ENCODE data around the gene CCDC73. TPM values are rescaled to one million over a fixed set of nuclear protein-coding genes. Genes with fewer than 3 reads are reported as not detected.

CCDC73 gene
- not detected for polyA plus RNA-seq

DNA sequence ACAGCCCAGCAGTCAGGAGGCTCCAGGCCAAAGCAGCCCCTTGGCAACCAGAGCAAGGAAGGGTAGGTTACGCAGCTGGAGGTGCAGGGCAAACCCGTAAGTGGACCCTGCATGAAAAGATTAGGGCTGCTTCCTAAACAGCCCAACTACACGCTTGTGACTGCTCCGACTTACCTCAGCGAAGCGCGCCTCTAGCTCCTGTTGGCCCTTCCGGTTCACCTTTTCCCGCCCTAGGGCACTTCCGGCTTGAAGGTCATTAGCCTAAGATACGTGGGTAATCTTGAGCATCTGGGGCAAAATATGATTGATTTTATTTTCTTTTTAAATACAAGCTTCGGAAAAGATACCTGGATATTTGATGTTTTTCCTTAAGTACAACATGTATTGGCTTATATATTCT lies at the start of gene CCDC73:
CCDC73 (minus strand) TSS at position 224 of the 400 bp plus-strand sequence. CDS start 34,419 bp downstream, outside the sequence.
- Mint-ChIP-seq H3K4me3 (peak within 1 kb of the TSS in 1 of 5 donors; percentile 1), H3K4me1 (peaks cover 3 to 8% of the 10 kb centered on the region in 2 donors), H3K27me3 (ENCODE audit: low read depth in 3 of 3) (peaks cover 0 to 2% (median 2%) of the 10 kb centered on the region in 3 donors), H3K36me3 (no peaks in the 10 kb centered on the region), H3K9me3 (no peaks in the 10 kb centered on the region), H3K27ac (no peak within 1 kb of the TSS)
- no peak for DNase-seq

DNA sequence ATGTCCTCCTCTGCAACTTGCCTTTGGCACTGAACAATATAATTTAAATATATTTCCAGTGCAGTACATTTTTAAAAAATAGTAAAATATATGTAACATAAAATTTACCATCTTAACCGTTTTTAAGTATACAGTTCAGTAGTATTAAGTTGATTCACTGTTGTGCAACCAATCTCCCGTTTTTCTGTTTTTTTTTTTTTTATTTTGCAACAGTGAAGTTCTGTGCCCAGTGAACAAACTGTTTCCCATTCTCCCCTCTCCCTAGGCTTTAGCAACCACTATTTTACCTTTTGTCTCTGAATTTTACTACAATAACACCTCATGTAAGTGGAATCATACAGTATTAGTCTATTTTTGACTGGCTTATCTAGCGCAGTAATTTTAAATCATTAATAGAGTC lies 49.1 kb upstream of the CCDC73 start:
- DNase-seq, result no peak
- no peaks in the 10 kb centered on the region for H3K9me3 Mint-ChIP-seq
- no peaks in the 10 kb centered on the region for H3K36me3 Mint-ChIP-seq
- no peaks in the 10 kb centered on the region for H3K4me1 Mint-ChIP-seq
- no peak overlapping the region for H3K4me3 Mint-ChIP-seq
- H3K27ac Mint-ChIP-seq, result no peak overlapping the region
- H3K27me3 Mint-ChIP-seq (ENCODE audit: low read depth in 3 of 3), result peaks cover 0 to 9% (median 3%) of the 10 kb centered on the region in 3 donors

DNA sequence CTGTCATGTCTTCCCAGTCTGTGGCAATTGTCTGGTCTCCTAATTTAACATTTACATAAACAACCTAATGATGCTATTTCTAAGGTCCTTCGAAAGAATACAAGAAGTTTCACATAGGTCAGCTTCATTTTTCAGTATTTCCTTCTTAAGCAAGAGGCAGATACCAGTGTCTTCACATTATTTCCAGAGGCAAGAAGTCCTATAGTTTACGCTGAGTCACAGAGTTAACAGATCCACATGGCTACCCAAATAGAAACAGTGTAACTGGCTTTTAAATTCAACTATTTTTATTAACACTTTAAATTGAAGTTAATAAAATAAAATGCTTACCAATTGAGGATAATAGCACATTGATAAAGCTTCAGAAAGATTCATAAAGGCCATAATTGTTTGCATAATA lies 46.1 kb upstream of the CCDC73 start:
- no peaks in the 10 kb centered on the region for H3K9me3 Mint-ChIP-seq
- H3K27ac Mint-ChIP-seq, result no peak overlapping the region
- no peak overlapping the region for H3K4me3 Mint-ChIP-seq
- no peak for DNase-seq
- peaks cover 0 to 4% (median 0%) of the 10 kb centered on the region in 3 donors for H3K27me3 Mint-ChIP-seq (ENCODE audit: low read depth in 3 of 3)
- H3K4me1 Mint-ChIP-seq, result no peaks in the 10 kb centered on the region
- H3K36me3 Mint-ChIP-seq, result no peaks in the 10 kb centered on the region

DNA sequence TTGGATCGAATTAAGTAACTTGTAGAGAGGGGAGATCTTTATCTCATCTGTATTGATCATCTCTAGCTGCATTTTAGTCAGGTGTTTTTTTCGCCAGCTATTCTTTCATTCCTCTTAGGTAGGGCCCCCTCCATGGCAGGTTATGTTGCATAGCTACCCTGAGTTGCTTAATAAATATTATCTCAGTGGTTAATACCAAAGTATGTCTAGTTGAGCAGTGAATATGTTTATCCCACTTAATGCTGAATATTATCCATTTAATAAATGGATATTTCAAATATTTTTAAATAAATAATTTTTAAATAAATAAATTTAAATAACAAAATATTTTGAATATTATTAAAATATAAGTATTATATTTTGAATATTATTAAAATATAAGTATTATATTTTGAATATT lies 44.8 kb upstream of the CCDC73 start:
- no peaks in the 10 kb centered on the region for H3K4me1 Mint-ChIP-seq
- no peak for DNase-seq
- no peaks in the 10 kb centered on the region for H3K9me3 Mint-ChIP-seq
- peaks cover 0 to 5% (median 2%) of the 10 kb centered on the region in 3 donors for H3K27me3 Mint-ChIP-seq (ENCODE audit: low read depth in 3 of 3)
- H3K4me3 Mint-ChIP-seq, result no peak overlapping the region
- no peak overlapping the region for H3K27ac Mint-ChIP-seq
- H3K36me3 Mint-ChIP-seq, result no peaks in the 10 kb centered on the region

DNA sequence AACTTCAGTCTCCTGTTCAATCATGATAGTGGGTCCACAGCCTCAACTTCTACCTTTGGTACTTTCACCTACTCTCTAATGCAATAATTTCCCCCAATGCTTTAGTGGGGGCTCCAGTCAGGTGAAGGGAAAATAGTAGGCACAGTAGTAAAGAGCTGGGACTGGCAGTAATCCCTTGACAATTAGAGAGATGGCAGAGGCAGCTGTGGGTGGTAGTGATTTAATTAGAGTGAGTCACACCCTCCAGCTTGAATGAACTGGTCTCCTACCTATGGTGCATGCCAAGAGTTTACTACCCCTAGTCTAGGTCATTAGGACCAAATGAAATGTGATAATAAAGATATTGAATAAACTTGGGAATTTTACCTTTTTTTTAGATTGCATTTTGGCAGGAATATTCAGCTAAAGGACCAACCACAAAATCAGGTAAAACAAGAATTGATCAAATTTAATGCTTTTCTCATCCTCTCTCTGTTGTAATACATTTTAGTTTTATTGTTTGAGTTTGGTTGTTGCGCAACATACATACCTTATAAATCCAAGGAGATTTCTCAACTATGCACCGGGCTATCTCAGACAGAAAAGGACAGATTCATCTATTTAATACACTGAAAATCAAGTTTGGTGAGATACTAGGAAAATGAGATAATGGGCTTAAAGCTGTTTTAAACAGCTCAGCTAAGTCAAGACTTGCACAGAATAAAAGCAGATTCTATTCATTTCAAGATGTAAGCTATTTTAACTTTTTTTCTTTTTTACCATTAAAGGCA lies 44.2 kb upstream of the CCDC73 start:
- H3K36me3 Mint-ChIP-seq, result no peaks in the 10 kb centered on the region
- H3K27me3 Mint-ChIP-seq (ENCODE audit: low read depth in 3 of 3), result peaks cover 0 to 5% (median 4%) of the 10 kb centered on the region in 3 donors
- H3K9me3 Mint-ChIP-seq, result no peaks in the 10 kb centered on the region
- DNase-seq, result no peak
- H3K27ac Mint-ChIP-seq, result no peak overlapping the region
- no peak overlapping the region for H3K4me3 Mint-ChIP-seq
- H3K4me1 Mint-ChIP-seq, result no peaks in the 10 kb centered on the region

DNA sequence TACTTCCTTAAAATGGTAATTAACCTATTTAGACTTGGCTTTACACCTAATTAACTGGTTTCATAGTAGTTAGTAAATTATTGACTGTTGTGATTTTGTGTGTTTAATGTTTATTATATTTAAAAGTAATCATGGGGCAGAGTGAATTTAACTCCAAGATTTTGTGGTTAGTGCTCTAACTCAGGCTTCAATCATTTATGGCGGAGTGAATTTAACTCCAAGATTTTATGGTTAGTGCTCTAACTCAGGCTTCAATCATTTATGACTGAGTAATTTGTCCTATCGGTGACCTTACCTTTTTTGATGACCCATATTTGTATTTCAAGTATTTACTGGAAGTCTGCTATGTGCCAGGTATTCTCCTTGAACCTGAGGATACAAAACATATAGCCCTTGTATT lies 42.5 kb upstream of the CCDC73 start:
- H3K4me1 Mint-ChIP-seq, result no peaks in the 10 kb centered on the region

DNA sequence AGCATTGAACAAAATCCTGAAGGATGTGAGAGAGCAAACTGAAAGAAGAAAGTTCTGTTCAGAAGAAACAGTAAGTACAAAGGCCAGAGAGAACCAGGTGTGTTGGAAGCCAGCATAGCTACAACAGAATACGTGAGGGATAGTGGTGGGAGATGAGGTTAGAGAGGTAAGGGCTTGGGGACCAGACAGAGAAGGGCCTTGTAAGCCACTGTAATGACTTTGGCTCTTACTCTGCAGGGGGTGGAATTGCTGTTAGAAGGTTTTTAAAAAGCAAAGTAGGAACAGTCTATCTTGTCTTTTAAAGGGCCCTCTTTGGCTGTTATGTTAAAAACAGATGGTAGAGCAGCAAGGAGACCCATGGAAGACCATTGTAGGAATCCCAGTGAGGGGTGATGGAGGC lies 39.5 kb upstream of the CCDC73 start:
- Mint-ChIP-seq H3K27ac (no peak overlapping the region), H3K9me3 (no peaks in the 10 kb centered on the region), H3K27me3 (ENCODE audit: low read depth in 3 of 3) (peaks cover 3 to 15% (median 4%) of the 10 kb centered on the region in 3 donors), H3K4me3 (no peak overlapping the region), H3K36me3 (no peaks in the 10 kb centered on the region), H3K4me1 (peaks cover 9 to 16% of the 10 kb centered on the region in 2 donors)
- no peak for DNase-seq

More for the DNA sequence above, 42.5 kb upstream of the CCDC73 start:
- Mint-ChIP-seq H3K27ac (no peak overlapping the region), H3K4me3 (no peak overlapping the region), H3K36me3 (no peaks in the 10 kb centered on the region), H3K27me3 (ENCODE audit: low read depth in 3 of 3) (peaks cover 0 to 5% (median 4%) of the 10 kb centered on the region in 3 donors), H3K9me3 (no peaks in the 10 kb centered on the region)
- DNase-seq, result no peak

DNA sequence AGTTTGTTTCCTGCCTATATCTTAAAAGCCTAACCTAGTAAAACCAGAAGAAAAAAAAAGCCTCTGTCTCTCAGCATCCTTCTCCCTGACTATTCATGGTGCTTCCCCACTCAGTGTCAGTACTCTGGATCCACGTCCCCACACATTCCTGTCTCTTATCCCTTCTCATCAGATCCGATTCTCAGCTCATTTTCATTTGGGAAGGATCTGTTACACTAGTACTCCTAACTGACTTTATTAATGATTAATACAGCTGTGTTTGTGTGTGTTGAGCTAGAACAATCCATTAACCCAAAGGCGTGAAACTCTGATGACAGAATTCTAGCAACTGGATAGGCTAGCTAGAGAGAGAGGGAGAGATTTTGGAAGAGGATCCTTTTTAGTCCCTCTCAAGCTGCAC lies 36.8 kb upstream of the CCDC73 start:
- no peak for DNase-seq
- Mint-ChIP-seq H3K4me1 (peaks cover 12 to 19% of the 10 kb centered on the region in 2 donors), H3K27me3 (ENCODE audit: low read depth in 3 of 3) (peaks cover 5 to 15% (median 5%) of the 10 kb centered on the region in 3 donors), H3K27ac (no peak overlapping the region), H3K9me3 (no peaks in the 10 kb centered on the region), H3K4me3 (peak overlapping the region in 4 of 5 donors; percentile 45 to 55 (median 50)), H3K36me3 (no peaks in the 10 kb centered on the region)

DNA sequence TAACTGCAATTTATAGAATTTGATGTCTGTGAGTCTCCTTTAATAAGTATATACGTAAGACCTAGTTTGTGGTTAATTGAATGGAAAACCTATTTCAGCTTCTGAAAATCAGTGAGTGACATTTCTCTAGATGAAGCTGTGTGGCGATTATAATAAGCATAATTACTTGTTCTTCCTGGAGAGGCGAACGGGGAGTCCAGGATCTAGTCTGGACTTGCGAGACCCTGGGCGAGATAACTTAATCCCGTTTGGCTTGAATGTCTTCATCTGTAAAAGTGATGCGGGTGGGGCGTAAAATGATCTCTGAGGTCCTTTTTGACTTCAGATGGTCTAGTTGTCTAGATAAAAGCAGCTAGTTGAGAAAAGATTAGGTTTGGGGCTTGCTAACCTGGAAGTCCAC lies 36.3 kb upstream of the CCDC73 start:
- Mint-ChIP-seq H3K4me1 (peaks cover 12 to 19% of the 10 kb centered on the region in 2 donors), H3K27ac (no peak overlapping the region), H3K36me3 (no peaks in the 10 kb centered on the region), H3K4me3 (peak overlapping the region; percentile 45 to 55 (median 51)), H3K27me3 (ENCODE audit: low read depth in 3 of 3) (peaks cover 5 to 15% (median 5%) of the 10 kb centered on the region in 3 donors), H3K9me3 (no peaks in the 10 kb centered on the region)
- DNase-seq, result no peak

DNA sequence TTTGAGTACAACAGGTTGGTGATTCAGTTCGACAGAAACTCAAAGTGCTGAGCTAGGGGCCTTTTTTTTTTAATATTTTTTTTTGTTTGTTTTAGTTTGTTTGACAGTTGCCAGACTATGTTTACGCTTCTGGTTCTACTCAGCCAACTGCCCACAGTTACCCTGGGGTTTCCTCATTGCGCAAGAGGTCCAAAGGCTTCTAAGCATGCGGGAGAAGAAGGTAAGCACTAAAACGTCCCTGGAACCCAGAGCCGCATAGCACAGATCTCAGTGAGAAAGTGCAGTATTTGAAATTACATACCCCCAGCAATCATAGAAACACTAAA lies 35.9 kb upstream of the CCDC73 start:
- H3K27me3 Mint-ChIP-seq (ENCODE audit: low read depth in 3 of 3), result peaks cover 5 to 15% (median 5%) of the 10 kb centered on the region in 3 donors
- H3K4me3 Mint-ChIP-seq, result peak overlapping the region; percentile 7 to 52 (median 46)
- no peaks in the 10 kb centered on the region for H3K36me3 Mint-ChIP-seq
- no peak overlapping the region for H3K27ac Mint-ChIP-seq
- no peak for DNase-seq
- H3K4me1 Mint-ChIP-seq, result peaks cover 12 to 19% of the 10 kb centered on the region in 2 donors
- H3K9me3 Mint-ChIP-seq, result no peaks in the 10 kb centered on the region

DNA sequence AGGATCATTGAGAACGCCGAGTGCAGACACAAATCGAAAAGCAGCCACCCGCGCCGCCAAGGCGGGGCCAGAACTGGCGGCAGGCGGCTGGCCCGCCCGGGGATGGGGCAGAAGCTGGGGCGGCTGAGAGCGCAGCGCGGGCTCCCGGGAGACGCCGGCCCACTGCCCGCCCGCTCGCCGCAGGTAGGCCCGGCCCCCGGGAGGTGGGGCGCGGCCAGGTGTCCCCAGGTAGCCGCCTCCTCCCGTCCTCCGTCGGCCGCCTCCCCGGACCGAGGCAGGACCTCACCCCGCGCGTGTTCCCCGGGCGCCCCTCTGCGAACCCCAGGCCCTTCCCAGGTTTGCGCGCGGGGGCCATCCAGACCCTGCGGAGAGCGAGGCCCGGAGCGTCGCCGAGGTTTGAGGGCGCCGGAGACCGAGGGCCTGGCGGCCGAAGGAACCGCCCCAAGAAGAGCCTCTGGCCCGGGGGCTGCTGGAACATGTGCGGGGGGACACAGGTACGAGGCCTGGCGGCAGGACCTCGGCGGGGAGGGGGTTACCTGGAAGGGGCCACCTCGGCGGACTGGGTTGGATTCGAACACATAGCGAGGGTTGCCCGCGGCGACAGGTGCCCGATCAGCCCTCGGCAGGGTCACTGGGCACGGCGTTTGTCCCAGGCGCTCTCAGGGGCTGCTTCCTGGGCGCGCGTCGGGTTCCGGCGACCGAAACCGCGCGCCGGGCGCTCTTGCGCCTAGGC lies 35.4 kb upstream of the CCDC73 start, which contains the start of gene PRRG4:
PRRG4 (plus strand) TSS at position 248 of the 733 bp plus-strand sequence. CDS start 603 bp downstream, outside the sequence.
- DNase-seq, result no peak
- no peaks in the 10 kb centered on the region for H3K36me3 Mint-ChIP-seq
- H3K27me3 Mint-ChIP-seq (ENCODE audit: low read depth in 3 of 3), result peaks cover 5 to 11% (median 5%) of the 10 kb centered on the region in 3 donors
- no peaks in the 10 kb centered on the region for H3K9me3 Mint-ChIP-seq
- peaks cover 12 to 19% of the 10 kb centered on the region in 2 donors for H3K4me1 Mint-ChIP-seq
- H3K4me3 Mint-ChIP-seq, result peak within 1 kb of the TSS; percentile 76 to 86 (median 82)
- no peak within 1 kb of the TSS for H3K27ac Mint-ChIP-seq

DNA sequence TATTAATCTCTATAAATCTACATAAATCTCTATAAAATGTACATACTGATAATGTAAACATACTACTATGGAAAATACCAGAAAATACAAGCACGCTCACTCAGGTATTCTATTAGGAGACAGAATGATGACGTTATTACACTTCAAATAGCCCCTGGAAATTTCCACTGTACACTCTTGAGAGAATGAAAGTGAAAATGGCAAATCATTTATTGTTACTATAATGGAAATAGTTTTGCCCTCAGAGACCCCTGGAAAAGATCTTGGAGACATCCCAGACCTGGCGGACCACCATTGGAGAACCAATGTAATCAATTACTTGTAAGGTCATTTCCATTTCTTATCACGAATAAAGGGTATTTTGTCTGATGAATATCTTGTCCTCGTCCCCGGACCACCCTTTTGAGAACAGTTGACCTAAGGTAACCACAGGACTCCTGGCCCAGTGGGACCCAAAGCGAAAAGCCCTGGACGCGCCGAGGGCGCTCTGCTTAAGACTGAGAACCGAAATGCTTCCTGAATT lies 34.8 kb upstream of the CCDC73 start:
- no peak for DNase-seq
- Mint-ChIP-seq H3K27ac (no peak overlapping the region), H3K27me3 (ENCODE audit: low read depth in 3 of 3) (peaks cover 5 to 10% (median 5%) of the 10 kb centered on the region in 3 donors), H3K9me3 (no peaks in the 10 kb centered on the region), H3K4me3 (peak overlapping the region; percentile 76 to 86 (median 82)), H3K36me3 (no peaks in the 10 kb centered on the region), H3K4me1 (peaks cover 12 to 19% of the 10 kb centered on the region in 2 donors)

DNA sequence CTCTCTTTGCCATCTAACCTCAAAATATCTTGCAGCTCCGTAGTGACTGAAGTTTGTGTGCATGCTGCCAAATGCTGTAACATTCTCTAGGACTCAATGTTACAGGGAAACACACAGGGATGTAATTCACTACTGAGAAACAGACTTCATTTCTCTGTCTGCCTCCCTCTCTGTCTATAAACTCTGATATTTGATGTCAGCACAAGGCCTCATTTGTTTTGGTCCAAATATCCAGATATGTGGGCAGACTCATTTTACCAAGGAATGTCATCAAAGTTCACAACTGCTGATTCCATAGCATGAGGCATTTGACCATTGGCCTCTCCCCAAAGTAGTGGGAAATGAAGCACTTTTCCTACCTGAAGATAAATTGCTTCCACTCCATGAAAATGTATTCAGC lies 32.8 kb upstream of the CCDC73 start:
- Mint-ChIP-seq H3K4me1 (peaks cover 12 to 19% of the 10 kb centered on the region in 2 donors), H3K27me3 (ENCODE audit: low read depth in 3 of 3) (peaks cover 5 to 11% (median 5%) of the 10 kb centered on the region in 3 donors), H3K4me3 (no peak overlapping the region), H3K9me3 (no peaks in the 10 kb centered on the region), H3K27ac (no peak overlapping the region), H3K36me3 (peaks cover 0 to 4% (median 0%) of the 10 kb centered on the region in 3 donors)
- no peak for DNase-seq

DNA sequence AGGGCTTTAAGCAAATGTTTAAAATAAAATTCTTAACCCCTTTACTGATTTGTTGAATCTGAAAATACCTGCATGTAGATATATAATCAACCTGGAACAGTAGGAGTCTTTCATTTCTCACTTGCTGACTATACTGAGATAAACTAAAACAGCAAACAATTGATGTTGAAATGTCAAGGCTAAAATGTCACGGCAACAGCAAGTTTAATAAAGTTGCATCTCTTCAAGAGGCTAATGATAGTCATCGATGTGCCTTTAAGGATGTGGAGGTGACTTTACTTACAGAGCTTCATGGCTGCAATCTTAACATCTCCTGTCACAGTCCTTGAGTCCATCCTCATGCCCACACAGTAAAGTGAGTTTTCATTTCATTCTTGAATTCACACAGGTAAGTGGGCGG lies 31.7 kb upstream of the CCDC73 start:
- H3K27me3 Mint-ChIP-seq (ENCODE audit: low read depth in 3 of 3), result peaks cover 5 to 11% (median 5%) of the 10 kb centered on the region in 3 donors

More for the DNA sequence above, 31.7 kb upstream of the CCDC73 start:
- H3K36me3 Mint-ChIP-seq, result peaks cover 0 to 4% (median 0%) of the 10 kb centered on the region in 3 donors
- H3K27ac Mint-ChIP-seq, result no peak overlapping the region
- DNase-seq, result no peak
- H3K9me3 Mint-ChIP-seq, result no peaks in the 10 kb centered on the region
- no peak overlapping the region for H3K4me3 Mint-ChIP-seq
- H3K4me1 Mint-ChIP-seq, result peaks cover 12 to 18% of the 10 kb centered on the region in 2 donors
